GM12878 (cell line): ENCODE data around the gene RTP1. TPM values are rescaled to one million over a fixed set of nuclear protein-coding genes. Genes with fewer than 3 reads are reported as not detected.

Experiments
- ATAC-seq: fragments of 200-7000 bp; cut with Tn5 transposase; 3 replicates; pipeline ENCODE4 v1.9.1; 2020; ENCODE audit warnings: mild to moderate bottlenecking, moderate library complexity
- BruUV-seq: library from RNA; stranded (reverse); fragments of 400-500 nt; replicated peaks from 2 replicates; lab custom pipeline; 2021; lab: Mats Ljungman, UMichigan
- CTCF ChIA-PET: fragments of 300-600 bp; sonication (Branson Sonifier 250); formaldehyde crosslinking; extraction: SDS; loops from one replicate; lab custom pipeline; 2021; ENCODE audit warnings: inconsistent platforms; lab: Yijun Ruan, JAX
- POLR2A ChIA-PET: fragments of 350-600 bp; formaldehyde crosslinking; extraction: SDS; loops from one replicate; lab custom pipeline; 2021; ENCODE audit warnings: inconsistent platforms; lab: Charles Lee
- RAD21 ChIA-PET: fragments of 300-600 bp; sonication (Branson Sonifier 250); formaldehyde crosslinking; loops from one replicate; lab custom pipeline; 2023; ENCODE audit warnings: antibody characterized with exemption; ENCODE audit not compliant: unreplicated experiment; lab: Charles Lee
- SMC1A ChIA-PET: fragments of 300-600 bp; sonication (Branson Sonifier 250); formaldehyde crosslinking; loops from one replicate; lab custom pipeline; 2023; ENCODE audit not compliant: unreplicated experiment, uncharacterized antibody; lab: Charles Lee
- DNase-seq: peaks from one replicate; pipeline ENCODE4 v3.0.0-alpha.2; 2011; ENCODE audit warnings: low read depth, low spot score
- FAIRE-seq: peaks from 3 replicates; lab custom pipeline; 2011; peaks lifted over from hg19 to GRCh38; lab: Jason Lieb, UNC
- H2AFZ ChIP-seq: 2 replicates; pipeline ENCODE4 v1.6.0; 2011; ENCODE audit warnings: low read depth, low read length, control low read depth; ENCODE audit not compliant: control insufficient read depth
- H3K27ac ChIP-seq: 2 replicates; pipeline ENCODE4 v1.5.1; 2011; ENCODE audit warnings: control low read depth; ENCODE audit not compliant: control insufficient read depth, insufficient read depth
- H3K27me3 ChIP-seq, 2 experiments: replicated peaks in 1 of 2; 2 replicates each; pipeline versions ENCODE4 v1.6.0 to v1.6.1; 2011; ENCODE audit warnings: low read length in 1 of 2; ENCODE audit not compliant: control insufficient read depth in 2 of 2, insufficient read depth in 2 of 2
- H3K36me3 ChIP-seq, 2 experiments: 2 replicates each; pipeline ENCODE4 v1.5.1; 2011; ENCODE audit warnings: low read length in 1 of 2; ENCODE audit not compliant: control insufficient read depth in 2 of 2, insufficient read depth in 2 of 2
- H3K4me1 ChIP-seq: 2 replicates; pipeline ENCODE4 v1.6.1; 2011; ENCODE audit warnings: mild to moderate bottlenecking, low read length, moderate library complexity, mixed read lengths; ENCODE audit not compliant: control insufficient read depth, insufficient read depth
- H3K4me2 ChIP-seq: 2 replicates; pipeline ENCODE4 v1.6.0; 2011; ENCODE audit warnings: control low read depth; ENCODE audit not compliant: control insufficient read depth, insufficient read depth
- H3K4me3 ChIP-seq: fragments of 200-600 bp; sonication (generic); 2 replicates; pipeline ENCODE4 v1.5.1; 2016
- H3K79me2 ChIP-seq: 2 replicates; pipeline ENCODE4 v1.6.0; 2011; ENCODE audit warnings: low read length; ENCODE audit not compliant: control insufficient read depth, insufficient read depth
- H3K9ac ChIP-seq: 2 replicates; pipeline ENCODE4 v1.8.0; 2011; ENCODE audit warnings: low read length, control low read depth, mixed read lengths; ENCODE audit not compliant: control insufficient read depth, insufficient read depth
- H3K9me3 ChIP-seq: replicated peaks from 3 replicates; pipeline ENCODE4 v1.5.1; 2011; ENCODE audit warnings: mild to moderate bottlenecking, low read length; ENCODE audit not compliant: control insufficient read depth, insufficient read depth
- H4K20me1 ChIP-seq: 2 replicates; pipeline ENCODE4 v1.6.0; 2011; ENCODE audit not compliant: control insufficient read depth, insufficient read depth
- BCL3 ChIP-seq: IDR thresholded peaks from 2 replicates; pipeline ENCODE4 v1.6.1; 2011; ENCODE audit warnings: borderline replicate concordance, low read depth, mild to moderate bottlenecking, moderate library complexity, low read length; ENCODE audit not compliant: insufficient read depth, poor library complexity, severe bottlenecking
- CBX3 ChIP-seq: fragments of 200-600 bp; sonication (generic); IDR thresholded peaks from 2 replicates; pipeline ENCODE4 v1.6.1; 2016; ENCODE audit warnings: low read depth, borderline replicate concordance
- E2F4 ChIP-seq: IDR thresholded peaks from 2 replicates; pipeline ENCODE4 v1.6.1; 2012; ENCODE audit warnings: low read depth, low read length, improper control_type of control experiment
- HCFC1 ChIP-seq: fragments of 150-350 bp; IDR thresholded peaks from 2 replicates; pipeline ENCODE4 v1.6.1; 2014; ENCODE audit warnings: low read length
- HDAC2 ChIP-seq: fragments of 200-600 bp; sonication (generic); IDR thresholded peaks from 2 replicates; pipeline ENCODE4 v1.6.1; 2017
- IKZF1 ChIP-seq: fragments of 450-650 bp; conservative IDR thresholded peaks from 2 replicates; pipeline ENCODE4 v1.6.1; 2017; ENCODE audit warnings: antibody characterized with exemption, mild to moderate bottlenecking
- KDM1A ChIP-seq: fragments of 200-600 bp; sonication (generic); IDR thresholded peaks from 2 replicates; pipeline ENCODE4 v1.6.1; 2016; ENCODE audit warnings: borderline replicate concordance
- NR2C1 ChIP-seq: fragments of 450-650 bp; IDR thresholded peaks from 2 replicates; pipeline ENCODE4 v1.6.1; 2017; ENCODE audit warnings: antibody characterized with exemption, mild to moderate bottlenecking, moderate library complexity
- PKNOX1 ChIP-seq: fragments of 450-650 bp; IDR thresholded peaks from 2 replicates; pipeline ENCODE4 v1.6.1; 2016; ENCODE audit warnings: mild to moderate bottlenecking
- POLR2AphosphoS5 ChIP-seq: IDR thresholded peaks from 2 replicates; pipeline ENCODE4 v1.6.1; 2011; ENCODE audit warnings: mild to moderate bottlenecking, low read length, inconsistent platforms
- RUNX3 ChIP-seq: IDR thresholded peaks from 2 replicates; pipeline ENCODE4 v1.6.1; 2012; ENCODE audit warnings: low read length, inconsistent platforms
- SMC3 ChIP-seq: IDR thresholded peaks from 2 replicates; pipeline ENCODE4 v1.6.1; 2011; ENCODE audit warnings: low read length, improper control_type of control experiment, borderline replicate concordance
- SREBF1 ChIP-seq: IDR thresholded peaks from 2 replicates; pipeline ENCODE4 v1.6.1; 2012; ENCODE audit warnings: mild to moderate bottlenecking, low read length
- ZBED1 ChIP-seq: IDR thresholded peaks from 2 replicates; pipeline ENCODE4 v1.6.1; 2016; ENCODE audit warnings: borderline replicate concordance
- ZNF622 ChIP-seq: fragments of 450-650 bp; IDR thresholded peaks from 2 replicates; pipeline ENCODE4 v1.6.1; 2017; ENCODE audit warnings: mild to moderate bottlenecking, inconsistent platforms
- ZNF687 ChIP-seq: fragments of 450-650 bp; IDR thresholded peaks from 2 replicates; pipeline ENCODE4 v1.6.1; 2017; ENCODE audit warnings: mild to moderate bottlenecking, moderate library complexity
- WGBS: methylation state at CpG from one replicate; pipeline ENCODE4 v1.1.6; 2016; ENCODE audit warnings: low lambda C conversion rate; ENCODE audit not compliant: insufficient replicate concordance, insufficient coverage; ENCODE audit errors: missing lambda C conversion rate; 5-methylcytosine and 5-hydroxymethylcytosine counted together
- in situ Hi-C: fragments of 300-500 bp; cut with MboI; formaldehyde crosslinking; loops from 9 replicates; pipeline ENCODE4 v1.14.3; 2018; ENCODE audit warnings: mixed read lengths
- intact Hi-C: fragments of 100-400 bp; cut with micrococcal nuclease; formaldehyde crosslinking; loops from one replicate; pipeline ENCODE4 v1.14.2; 2022; ENCODE audit not compliant: unreplicated experiment
- polyA plus RNA-seq, 11 experiments: library from polyadenylated mRNA; depleted of rRNA in 4 of 11; unstranded in 6 of 11; stranded (reverse) in 5 of 11; fragments of >200 nt; fragmentation: Nextera tagmentation in 4 of 11; fragmentation: Illumina TruSeq in 1 of 11; extraction: Ambion mirVana in 4 of 11; extraction: Trizol in 1 of 11; gene quantifications; 1 replicate in 1 of 11; 2 replicates in 10 of 11; pipeline versions ENCODE4 v1.2.1 to v1.2.3, GENCODE V29; 2011 to 2016; ENCODE audit warnings: inconsistent platforms in 2 of 11, missing spikeins in 2 of 11, low read depth in 1 of 11
- total RNA-seq, 4 experiments: library from RNA; depleted of rRNA in 3 of 4; stranded (reverse); fragments of >200 nt in 3 of 4; fragmentation: Illumina TruSeq in 1 of 4; extraction: Trizol in 1 of 4; gene quantifications; 2 replicates each; pipeline versions ENCODE4 v1.2.1 to v1.2.3, GENCODE V29; 2013 to 2021

The RTP1 gene
- total and polyA plus RNA-seq, 10 of the 15 experiments (the other 5 are each of a cell fraction or from before 2014, with no cell fraction given), result not detected

- intact Hi-C loops, result no loop called here
- in situ Hi-C loops, result no loop called here
- ChIA-PET POLR2A (interaction anchor here (0.5 kb wide), 1 partner anchor 1620 kb away, joined by 6 read pairs; no protein-coding TSS in a partner anchor), CTCF (interaction anchor here (1.1 kb wide), 1 partner anchor 417 kb away, joined by 3 read pairs; no protein-coding TSS in a partner anchor), RAD21 (no interaction called here), SMC1A (no interaction called here)
- Histone ChIP-seq H3K27me3 (peaks cover 0 to 3% of the 10 kb centered on the region in 2 experiments; a peak in 1 of 4 replicates), H3K4me3 (no peak overlapping the region), H2AFZ (no peak overlapping the region), H3K4me2 (no peak overlapping the region), H3K36me3 (no peaks in the 10 kb centered on the region), H3K27ac (no peak overlapping the region), H3K9me3 (no peaks in the 10 kb centered on the region; the same call in 2 of the 3 replicates), H3K9ac (no peak overlapping the region), H3K79me2 (no peaks in the 10 kb centered on the region), H3K4me1 (peaks cover 3% of the 10 kb centered on the region; the same call in 1 of the 2 replicates), H4K20me1 (no peaks in the 10 kb centered on the region)
- FAIRE-seq, result no peak
- DNase-seq, result no peak
- BruUV-seq, result no TSS peak
- no peak for ATAC-seq
- 0% methylated on average over 1 of the region's 1 CpG for WGBS
- TF ChIP-seq E2F4, result no peak
- no peak for TF ChIP-seq ZBED1
- TF ChIP-seq POLR2AphosphoS5, result no peak
- TF ChIP-seq KDM1A, result no peak
- TF ChIP-seq SMC3, result no peak
- no peak for TF ChIP-seq ZNF687
- TF ChIP-seq NR2C1, result no peak
- no peak for TF ChIP-seq PKNOX1
- TF ChIP-seq RUNX3, result no peak
- TF ChIP-seq SREBF1, result no peak
- TF ChIP-seq CBX3, result no peak
- TF ChIP-seq BCL3, result no peak
- TF ChIP-seq HCFC1, result no peak
- no peak for TF ChIP-seq IKZF1
- TF ChIP-seq HDAC2, result no peak
- TF ChIP-seq ZNF622, result no peak
Observed at GRCh38 chr3:187238239-187238638, 41.0 kb downstream of the RTP1 start.
